Activated naive CD8-positive, alpha-beta T cell treated with anti-CD3 and anti-CD28 coated beads, Interleukin-2, amount 10 ng/mL, durations not matched to agents 7 days and 5 days (primary cell): ENCODE results near the gene OPHN1. TPM values are rescaled to one million over a fixed set of nuclear protein-coding genes. Genes with fewer than 3 reads are reported as not detected.
A peak's percentile ranks its signal among the peaks of the same experiment; 100 is the strongest.

ENCODE experiments used
- ATAC-seq: fragments of 150-1000 bp; cut with Tn5 transposase; one replicate; pipeline ENCODE4 v1.10.0; 2021; ENCODE audit warnings: low read depth, moderate library complexity
- POLR2A ChIA-PET: fragments of 350-600 bp; sonication (Branson Sonifier 250); formaldehyde crosslinking; loops from one replicate; lab custom pipeline; 2021; ENCODE audit warnings: antibody characterized with exemption; lab: Charles Lee
- DNase-seq: peaks from one replicate; pipeline ENCODE4 v3.0.0; 2021
- H3K27ac Mint-ChIP-seq: one replicate; pipeline ENCODE4 v1.8.0; 2022; ENCODE audit warnings: mild to moderate bottlenecking, mixed read lengths
- H3K27me3 Mint-ChIP-seq: one replicate; pipeline ENCODE4 v1.8.0; 2022; ENCODE audit warnings: mild to moderate bottlenecking, moderate library complexity, mixed read lengths
- H3K36me3 Mint-ChIP-seq: one replicate; pipeline ENCODE4 v1.8.0; 2021; ENCODE audit warnings: mild to moderate bottlenecking, mixed read lengths
- H3K4me1 Mint-ChIP-seq: one replicate; pipeline ENCODE4 v1.8.0; 2021; ENCODE audit warnings: mixed read lengths
- H3K4me3 Mint-ChIP-seq: one replicate; pipeline ENCODE4 v1.8.0; 2022; ENCODE audit warnings: mild to moderate bottlenecking, moderate library complexity, mixed read lengths
- H3K9me3 Mint-ChIP-seq: one replicate; pipeline ENCODE4 v1.8.0; 2021; ENCODE audit warnings: mixed read lengths
- total RNA-seq, 2 experiments: library from RNA; stranded (reverse); gene quantifications; one replicate each; pipeline ENCODE4 v1.2.3, GENCODE V29; 2021

Gene OPHN1, protein sequence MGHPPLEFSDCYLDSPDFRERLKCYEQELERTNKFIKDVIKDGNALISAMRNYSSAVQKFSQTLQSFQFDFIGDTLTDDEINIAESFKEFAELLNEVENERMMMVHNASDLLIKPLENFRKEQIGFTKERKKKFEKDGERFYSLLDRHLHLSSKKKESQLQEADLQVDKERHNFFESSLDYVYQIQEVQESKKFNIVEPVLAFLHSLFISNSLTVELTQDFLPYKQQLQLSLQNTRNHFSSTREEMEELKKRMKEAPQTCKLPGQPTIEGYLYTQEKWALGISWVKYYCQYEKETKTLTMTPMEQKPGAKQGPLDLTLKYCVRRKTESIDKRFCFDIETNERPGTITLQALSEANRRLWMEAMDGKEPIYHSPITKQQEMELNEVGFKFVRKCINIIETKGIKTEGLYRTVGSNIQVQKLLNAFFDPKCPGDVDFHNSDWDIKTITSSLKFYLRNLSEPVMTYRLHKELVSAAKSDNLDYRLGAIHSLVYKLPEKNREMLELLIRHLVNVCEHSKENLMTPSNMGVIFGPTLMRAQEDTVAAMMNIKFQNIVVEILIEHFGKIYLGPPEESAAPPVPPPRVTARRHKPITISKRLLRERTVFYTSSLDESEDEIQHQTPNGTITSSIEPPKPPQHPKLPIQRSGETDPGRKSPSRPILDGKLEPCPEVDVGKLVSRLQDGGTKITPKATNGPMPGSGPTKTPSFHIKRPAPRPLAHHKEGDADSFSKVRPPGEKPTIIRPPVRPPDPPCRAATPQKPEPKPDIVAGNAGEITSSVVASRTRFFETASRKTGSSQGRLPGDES
- total RNA-seq = under 1 TPM; 0.09 to 0.44 TPM

DNA sequence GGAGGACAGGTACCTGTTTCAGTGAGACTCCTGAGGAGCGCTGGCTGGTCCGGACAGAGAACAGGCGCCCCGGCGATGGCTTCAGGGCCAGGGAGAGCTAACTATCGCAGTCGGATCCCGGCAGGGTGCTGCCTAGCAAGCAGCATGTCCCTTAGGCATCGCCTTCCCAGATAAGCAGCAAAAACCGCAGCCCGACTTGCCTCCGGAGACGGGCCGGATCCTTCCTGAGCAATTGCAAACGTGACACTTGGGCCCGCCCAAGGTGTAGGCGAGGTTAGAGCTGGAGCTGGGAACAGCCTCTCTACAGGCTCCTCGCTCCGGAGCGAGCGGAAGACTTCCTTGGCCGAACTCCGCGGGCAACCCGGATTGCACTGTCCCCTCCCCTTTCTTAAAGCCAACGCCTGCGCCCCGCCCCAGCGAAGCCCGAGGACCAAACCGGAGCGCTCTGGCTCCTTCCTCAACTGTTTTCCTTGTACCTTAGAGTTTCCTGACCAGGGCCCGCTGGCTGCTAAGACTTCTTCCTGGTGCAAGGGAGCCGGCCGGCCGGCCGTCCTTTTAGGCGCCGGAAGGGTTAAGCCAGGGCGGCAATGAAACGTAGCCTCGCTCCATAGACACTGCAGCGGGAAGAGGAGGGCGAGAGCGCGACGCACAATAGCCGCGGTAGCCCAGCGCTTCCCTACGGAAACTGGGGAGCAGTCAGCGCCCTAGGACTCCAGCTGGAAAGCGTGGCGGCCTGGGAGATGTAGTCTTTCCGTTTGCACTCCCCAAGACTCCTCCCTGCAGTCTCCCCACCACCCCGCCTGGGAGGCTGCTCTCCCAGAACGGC lies at the start of gene OPHN1:
Gene OPHN1 (minus strand): TSS at position 341 of the 826 bp plus-strand sequence. CDS start 475 bp downstream, outside the sequence.
- ATAC-seq (no peak), DNase-seq (peak; percentile 24)
- Mint-ChIP-seq H3K4me3 (peak within 1 kb of the TSS; percentile 79), H3K27me3 (peaks cover 35% of the 10 kb centered on the region), H3K9me3 (no peaks in the 10 kb centered on the region), H3K27ac (no peak within 1 kb of the TSS), H3K4me1 (peaks cover 2% of the 10 kb centered on the region), H3K36me3 (no peaks in the 10 kb centered on the region)
- POLR2A ChIA-PET = no interaction called here

DNA sequence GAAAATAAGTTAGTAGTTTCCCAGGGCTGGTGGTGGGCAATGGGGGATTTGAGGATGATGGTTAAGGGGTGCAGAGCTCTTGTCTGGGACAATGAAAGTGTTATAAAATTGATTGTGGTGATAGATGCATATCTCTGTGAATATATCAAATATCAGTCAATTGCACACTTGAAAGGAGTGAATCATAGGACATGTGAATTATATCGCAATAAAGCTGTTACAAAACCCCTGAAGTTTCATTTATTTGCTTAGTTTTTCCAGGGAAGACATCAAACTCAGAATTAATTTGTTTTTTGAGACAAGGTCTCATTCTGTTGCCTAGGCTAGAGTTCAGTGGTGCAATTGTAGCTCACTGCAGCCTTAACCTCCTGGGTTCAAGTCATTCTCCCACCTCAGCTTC lies 47.7 kb upstream of the OPHN1 start:
- no peak overlapping the region for H3K4me3 Mint-ChIP-seq
- no peaks in the 10 kb centered on the region for H3K36me3 Mint-ChIP-seq
- DNase-seq = no peak
- H3K4me1 Mint-ChIP-seq = no peaks in the 10 kb centered on the region
- ATAC-seq = no peak
- H3K9me3 Mint-ChIP-seq = no peaks in the 10 kb centered on the region
- H3K27ac Mint-ChIP-seq = no peak overlapping the region
- POLR2A ChIA-PET = no interaction called here
- peaks cover 9% of the 10 kb centered on the region for H3K27me3 Mint-ChIP-seq

DNA sequence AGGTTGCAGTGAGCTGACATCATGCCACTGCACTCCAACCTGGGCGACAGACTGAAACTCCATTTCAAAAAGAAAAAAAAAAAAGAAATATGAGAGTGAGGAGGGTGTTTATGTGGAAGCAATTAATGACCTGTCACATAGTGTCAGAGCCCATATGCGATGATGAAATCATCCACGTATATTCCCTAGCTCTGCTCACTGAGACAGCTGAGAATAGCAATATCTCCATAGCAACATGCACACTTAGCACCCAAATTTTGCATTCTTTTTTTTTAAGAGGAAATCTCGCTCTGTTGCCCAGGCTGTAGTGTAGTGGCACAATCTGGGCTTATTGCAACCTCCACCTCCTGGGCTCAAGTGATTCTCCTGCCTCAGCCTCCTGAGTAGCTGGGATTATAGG lies 31.5 kb upstream of the OPHN1 start:
- Mint-ChIP-seq H3K4me1 (no peaks in the 10 kb centered on the region), H3K9me3 (no peaks in the 10 kb centered on the region), H3K4me3 (no peak overlapping the region), H3K27ac (no peak overlapping the region), H3K27me3 (no peaks in the 10 kb centered on the region), H3K36me3 (no peaks in the 10 kb centered on the region)
- ATAC-seq (no peak), DNase-seq (no peak)
- POLR2A ChIA-PET = no interaction called here

DNA sequence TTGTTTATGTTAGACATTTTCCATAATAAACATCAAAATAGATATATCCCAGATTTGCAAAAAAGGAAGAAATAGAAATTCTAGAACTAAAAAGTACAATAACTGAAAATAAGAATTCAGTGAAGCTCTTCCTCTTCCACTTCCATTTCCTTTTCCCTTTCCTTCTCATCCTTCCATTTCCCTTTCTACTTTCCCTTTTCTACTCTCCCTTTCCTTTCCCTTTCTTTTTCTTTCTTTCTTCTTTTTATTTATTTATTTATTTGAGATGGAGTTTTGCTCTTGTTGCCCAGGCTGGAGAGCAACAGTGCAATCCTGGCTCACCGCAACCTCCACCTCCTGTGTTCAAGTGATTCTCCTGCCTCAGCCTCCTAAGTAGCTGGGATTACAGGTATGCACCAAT lies 30.6 kb upstream of the OPHN1 start:
- Mint-ChIP-seq H3K27me3 (no peaks in the 10 kb centered on the region), H3K4me1 (no peaks in the 10 kb centered on the region), H3K4me3 (no peak overlapping the region), H3K36me3 (no peaks in the 10 kb centered on the region), H3K27ac (no peak overlapping the region), H3K9me3 (no peaks in the 10 kb centered on the region)
- no peak for DNase-seq
- POLR2A ChIA-PET = no interaction called here
- ATAC-seq = no peak

DNA sequence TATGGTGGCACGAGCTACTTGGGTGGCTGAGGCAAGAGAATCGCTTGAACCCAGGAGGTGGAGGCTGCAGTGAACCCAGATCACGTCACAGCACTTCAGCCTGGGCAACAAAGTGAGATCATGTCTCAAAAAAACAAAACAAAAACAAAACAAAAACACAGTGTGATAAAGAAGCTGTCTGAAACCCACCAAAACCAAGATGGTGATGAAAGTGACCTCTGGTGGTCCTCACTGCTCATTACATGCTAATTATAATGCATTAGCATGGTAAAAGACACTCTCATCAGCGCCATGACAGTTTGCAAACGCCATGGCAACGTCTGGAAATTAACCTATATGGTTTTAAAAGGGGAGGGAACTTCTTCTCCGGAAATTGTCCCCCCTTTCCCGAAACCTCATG lies 29.4 kb upstream of the OPHN1 start:
- ATAC-seq (no peak), DNase-seq (no peak)
- Mint-ChIP-seq H3K9me3 (no peaks in the 10 kb centered on the region), H3K27ac (no peak overlapping the region), H3K4me1 (no peaks in the 10 kb centered on the region), H3K36me3 (no peaks in the 10 kb centered on the region), H3K4me3 (no peak overlapping the region), H3K27me3 (no peaks in the 10 kb centered on the region)
- POLR2A ChIA-PET = no interaction called here

DNA sequence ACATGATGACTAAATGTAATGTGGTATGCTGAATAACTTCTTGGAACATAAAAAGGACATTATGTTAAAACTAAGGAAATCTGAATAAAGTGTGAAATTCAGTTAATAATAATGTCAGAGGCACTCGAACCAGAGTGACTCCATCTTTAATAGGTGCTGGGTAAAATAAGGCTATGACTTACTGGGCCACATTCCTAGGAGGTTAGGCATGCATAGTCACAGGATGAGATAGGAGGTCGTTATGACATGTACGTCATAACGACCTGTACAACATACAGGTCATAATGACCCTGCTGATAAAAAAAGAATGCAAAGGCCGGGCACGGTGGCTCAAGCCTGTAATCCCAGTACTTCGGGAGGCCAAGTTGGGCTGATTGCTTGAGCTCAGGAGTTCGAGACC lies 28.9 kb upstream of the OPHN1 start:
- DNase-seq (no peak), ATAC-seq (no peak)
- no peaks in the 10 kb centered on the region for H3K27me3 Mint-ChIP-seq
- H3K4me3 Mint-ChIP-seq = no peak overlapping the region
- POLR2A ChIA-PET = no interaction called here
- no peak overlapping the region for H3K27ac Mint-ChIP-seq
- H3K36me3 Mint-ChIP-seq = no peaks in the 10 kb centered on the region
- H3K4me1 Mint-ChIP-seq = no peaks in the 10 kb centered on the region
- no peaks in the 10 kb centered on the region for H3K9me3 Mint-ChIP-seq

DNA sequence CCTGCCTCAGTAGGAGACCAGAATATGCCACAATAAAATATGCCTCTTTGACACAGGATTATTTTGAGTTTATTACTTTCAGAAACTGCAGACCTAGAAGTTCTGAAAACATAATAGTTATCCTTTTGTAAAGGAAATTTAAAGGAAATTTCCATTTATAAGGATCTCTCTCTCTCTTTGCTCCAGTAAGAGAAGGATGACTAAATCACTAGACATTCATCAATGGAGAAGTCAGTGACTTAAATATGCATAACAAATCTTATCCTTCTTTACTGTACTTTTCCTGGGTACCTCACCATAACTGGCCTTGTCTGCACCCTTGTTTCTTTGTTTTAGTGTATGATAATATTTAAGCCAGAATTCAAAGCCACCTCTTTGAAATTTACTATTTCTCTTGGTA lies 28.3 kb upstream of the OPHN1 start:
- H3K27me3 Mint-ChIP-seq = no peaks in the 10 kb centered on the region
- DNase-seq (no peak), ATAC-seq (no peak)
- H3K27ac Mint-ChIP-seq = no peak overlapping the region
- H3K4me3 Mint-ChIP-seq = no peak overlapping the region
- POLR2A ChIA-PET = no interaction called here
- H3K36me3 Mint-ChIP-seq = no peaks in the 10 kb centered on the region
- no peaks in the 10 kb centered on the region for H3K9me3 Mint-ChIP-seq
- no peaks in the 10 kb centered on the region for H3K4me1 Mint-ChIP-seq

DNA sequence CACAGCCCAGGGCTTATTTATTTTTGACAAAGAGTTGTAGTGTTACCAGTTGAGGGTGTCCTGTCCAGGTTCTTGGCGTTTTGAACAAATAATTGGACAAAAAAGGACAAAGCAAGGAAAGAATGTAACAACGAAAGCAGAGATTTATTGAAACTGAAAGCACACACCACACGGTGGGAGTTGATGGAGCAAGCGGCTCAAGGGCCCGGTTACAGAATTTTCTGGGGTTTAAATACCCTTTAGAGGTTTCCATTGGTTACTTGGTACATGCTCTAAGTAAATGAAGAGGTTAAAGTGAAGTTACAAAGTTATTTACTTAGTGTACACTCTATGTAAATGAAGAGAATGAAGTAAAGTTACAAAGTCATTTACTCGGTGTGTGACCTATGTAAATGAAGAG lies 27.8 kb upstream of the OPHN1 start:
- H3K36me3 Mint-ChIP-seq = no peaks in the 10 kb centered on the region
- DNase-seq (no peak), ATAC-seq (no peak)
- H3K4me1 Mint-ChIP-seq = no peaks in the 10 kb centered on the region
- POLR2A ChIA-PET = no interaction called here
- no peak overlapping the region for H3K27ac Mint-ChIP-seq
- no peaks in the 10 kb centered on the region for H3K27me3 Mint-ChIP-seq
- H3K4me3 Mint-ChIP-seq = no peak overlapping the region
- no peaks in the 10 kb centered on the region for H3K9me3 Mint-ChIP-seq

DNA sequence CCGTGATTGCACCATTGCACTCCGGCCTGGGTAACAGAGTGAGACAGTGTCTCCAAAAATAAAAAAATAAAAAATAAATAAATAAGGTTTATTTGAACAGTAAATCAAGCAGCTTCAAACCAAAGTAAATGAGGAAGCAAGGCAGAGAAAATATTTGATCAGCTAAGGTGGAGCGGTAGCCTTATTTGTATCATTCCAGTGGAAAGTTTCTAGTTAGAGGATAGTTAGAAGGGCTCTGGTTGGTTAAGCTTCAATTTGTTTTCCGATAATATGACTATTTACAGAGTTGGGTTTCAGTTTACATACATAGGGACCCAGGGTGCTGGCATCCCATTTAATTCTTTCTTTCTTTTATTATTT lies 21.8 kb upstream of the OPHN1 start:
- Mint-ChIP-seq H3K9me3 (no peaks in the 10 kb centered on the region), H3K27ac (no peak overlapping the region), H3K27me3 (no peaks in the 10 kb centered on the region), H3K4me3 (no peak overlapping the region), H3K4me1 (no peaks in the 10 kb centered on the region), H3K36me3 (no peaks in the 10 kb centered on the region)
- ATAC-seq (no peak), DNase-seq (no peak)
- POLR2A ChIA-PET = no interaction called here

DNA sequence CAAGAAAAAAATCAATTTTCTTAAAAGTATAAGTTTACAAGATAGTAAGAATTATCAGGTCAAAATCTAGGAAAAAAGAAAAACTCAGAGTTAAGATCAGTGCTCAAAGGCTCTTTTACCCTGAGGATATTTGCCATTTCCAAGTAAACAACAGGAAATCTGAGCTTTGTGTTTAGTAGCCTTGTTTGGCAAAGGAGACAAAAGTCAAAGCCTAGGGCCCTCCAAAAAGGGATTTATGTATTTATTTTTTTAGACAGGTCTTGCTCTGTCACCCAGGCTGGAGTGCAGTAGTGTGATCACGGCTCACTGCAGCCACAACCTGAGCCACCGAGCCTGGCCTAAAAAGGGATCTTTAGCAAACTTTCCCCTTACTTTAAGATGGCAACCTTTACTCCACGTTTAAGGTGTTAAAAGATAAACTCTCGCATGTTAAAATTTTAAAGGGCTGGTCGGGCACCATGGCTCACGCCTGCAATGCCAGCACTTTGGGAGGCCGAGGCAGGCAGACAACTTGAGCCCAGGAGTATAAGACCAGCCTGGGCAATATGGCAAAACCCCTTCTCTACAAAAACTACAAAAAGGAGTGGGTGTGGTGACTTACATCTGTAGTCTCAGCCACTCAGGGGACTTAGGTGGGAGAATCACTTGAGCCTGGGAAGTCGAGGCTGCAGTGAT lies 21.3 kb upstream of the OPHN1 start:
- Mint-ChIP-seq H3K27me3 (no peaks in the 10 kb centered on the region), H3K4me1 (no peaks in the 10 kb centered on the region), H3K36me3 (no peaks in the 10 kb centered on the region), H3K4me3 (no peak overlapping the region), H3K9me3 (no peaks in the 10 kb centered on the region), H3K27ac (no peak overlapping the region)
- POLR2A ChIA-PET = no interaction called here
- ATAC-seq (no peak), DNase-seq (no peak)

DNA sequence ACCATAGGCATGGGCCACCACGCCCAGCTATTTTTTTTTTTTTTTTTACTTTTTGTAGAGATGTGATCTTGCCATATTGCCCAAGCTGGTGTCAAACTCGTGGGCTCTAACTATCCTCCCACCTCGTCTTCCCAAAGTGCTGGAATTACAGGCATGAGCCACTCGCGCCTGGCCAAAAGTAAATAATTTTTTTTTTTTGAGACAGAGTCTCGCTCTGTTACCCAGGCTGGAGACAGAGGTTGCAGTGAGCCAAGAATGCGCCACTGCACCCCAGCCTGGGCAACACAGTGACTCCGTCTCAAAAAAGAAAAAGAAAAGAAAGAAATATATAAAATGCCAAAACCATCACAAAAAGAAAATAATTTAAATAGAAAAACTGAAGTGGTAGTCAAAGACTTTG lies 18.4 kb upstream of the OPHN1 start:
- Mint-ChIP-seq H3K27me3 (no peaks in the 10 kb centered on the region), H3K36me3 (no peaks in the 10 kb centered on the region), H3K27ac (no peak overlapping the region), H3K4me3 (no peak overlapping the region), H3K9me3 (no peaks in the 10 kb centered on the region), H3K4me1 (no peaks in the 10 kb centered on the region)
- POLR2A ChIA-PET = no interaction called here
- DNase-seq (no peak), ATAC-seq (no peak)

DNA sequence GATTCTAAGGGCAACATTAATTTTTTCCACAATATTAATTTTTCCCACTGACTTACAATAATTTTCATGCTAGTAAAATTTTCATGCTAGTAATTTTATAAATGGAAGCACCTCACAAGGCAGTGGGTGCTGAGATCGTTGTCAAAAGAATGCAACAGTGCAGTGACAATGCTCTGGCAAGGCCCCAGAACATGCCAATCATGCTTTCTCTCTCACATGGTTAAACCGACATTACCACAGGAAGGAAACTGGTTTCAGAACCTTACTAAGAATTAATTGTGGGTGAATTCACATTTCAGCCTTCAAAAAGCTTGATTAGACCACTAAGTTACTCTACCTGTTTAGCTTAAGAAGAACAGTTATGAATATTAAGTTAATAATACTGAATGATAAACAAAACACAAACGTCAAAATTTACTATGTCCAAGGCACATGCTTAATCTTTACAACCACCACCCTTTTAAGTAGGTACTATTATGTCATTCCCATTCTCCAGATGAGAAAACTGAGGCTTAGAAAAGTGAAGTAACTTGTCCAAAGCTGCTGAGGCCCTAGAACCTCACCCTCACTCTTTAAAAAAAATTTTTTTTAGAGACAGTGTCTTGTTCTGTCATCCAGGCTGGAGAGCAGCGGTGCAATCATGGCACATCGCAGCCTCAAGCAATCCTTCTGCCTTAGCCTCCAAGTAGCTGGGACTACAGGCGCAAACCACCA lies 10.0 kb upstream of the OPHN1 start:
- H3K4me3 Mint-ChIP-seq = no peak overlapping the region
- POLR2A ChIA-PET = no interaction called here
- ATAC-seq (peak; percentile 86), DNase-seq (no peak)
- H3K27me3 Mint-ChIP-seq = peaks cover 20% of the 10 kb centered on the region
- H3K36me3 Mint-ChIP-seq = no peaks in the 10 kb centered on the region
- H3K9me3 Mint-ChIP-seq = no peaks in the 10 kb centered on the region
- H3K4me1 Mint-ChIP-seq = peaks cover 5% of the 10 kb centered on the region
- no peak overlapping the region for H3K27ac Mint-ChIP-seq

DNA sequence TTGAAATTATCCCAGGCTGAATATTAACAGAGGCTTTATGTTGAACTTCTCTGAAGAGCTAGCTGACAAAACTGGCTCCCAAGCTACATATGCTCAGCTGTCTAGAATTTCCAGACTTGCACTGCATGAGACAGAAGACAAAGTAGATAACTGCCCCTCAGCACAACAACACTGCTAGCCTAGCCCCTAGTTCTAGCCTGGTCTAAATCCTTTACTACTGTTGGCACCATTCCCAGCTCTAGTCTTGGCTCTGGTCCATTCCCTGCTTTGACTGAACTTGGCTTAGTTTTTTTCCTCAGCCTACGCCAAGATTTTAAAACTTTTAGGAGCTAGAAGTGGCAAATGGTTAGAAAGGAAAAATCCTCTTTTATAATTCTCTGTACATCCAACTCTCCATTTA lies 7.6 kb upstream of the OPHN1 start:
- Mint-ChIP-seq H3K27me3 (peaks cover 20% of the 10 kb centered on the region), H3K36me3 (no peaks in the 10 kb centered on the region), H3K27ac (no peak overlapping the region), H3K4me1 (peaks cover 5% of the 10 kb centered on the region), H3K9me3 (no peaks in the 10 kb centered on the region), H3K4me3 (no peak overlapping the region)
- DNase-seq (no peak), ATAC-seq (no peak)
- POLR2A ChIA-PET = no interaction called here
